HCT116 (cell line): ENCODE data around the gene PADI3. TPM values are rescaled to one million over a fixed set of nuclear protein-coding genes. Genes with fewer than 3 reads are reported as not detected.

ENCODE experiments used
- ATAC-seq: fragments of 200-7000 bp; cut with Tn5 transposase; 2 replicates; pipeline ENCODE4 v1.9.1; 2020; ENCODE audit warnings: mild to moderate bottlenecking, moderate library complexity
- BruUV-seq: library from RNA; stranded (reverse); fragments of 400-500 nt; replicated peaks from 2 replicates; lab custom pipeline; 2021; lab: Mats Ljungman, UMichigan
- CTCF ChIA-PET: fragments of 300-600 bp; sonication (Branson Sonifier 250); formaldehyde crosslinking; loops from one replicate; lab custom pipeline; 2021; ENCODE audit warnings: antibody characterized with exemption; lab: Charles Lee
- POLR2A ChIA-PET: fragments of 300-600, 350-600 bp; sonication (Branson Sonifier 250); formaldehyde crosslinking; loops from one replicate; lab custom pipeline; 2021; ENCODE audit warnings: antibody characterized with exemption; lab: Charles Lee
- RAD21 ChIA-PET, 2 experiments: fragments of 300-600 bp; sonication (Branson Sonifier 250); formaldehyde crosslinking; loops; one replicate each; lab custom pipeline; 2023; ENCODE audit warnings: low total read pairs in 2 of 2; ENCODE audit not compliant: uncharacterized antibody in 2 of 2, unreplicated experiment in 2 of 2, low non-redundant PET in 1 of 2; lab: Charles Lee
- DNase-seq: peaks from one replicate; pipeline ENCODE4 v3.0.0-alpha.2; 2010; ENCODE audit warnings: low read depth, low spot score
- H2AFZ ChIP-seq: fragments of 200-600 bp; shearing (Covaris generic), sonication (generic); 2 replicates; pipeline ENCODE4 v1.6.1; 2017; ENCODE audit warnings: low read depth, mixed run types, mixed read lengths, antibody characterized with exemption, low read length; ENCODE audit not compliant: poor library complexity, severe bottlenecking
- H3K27ac ChIP-seq: 2 replicates; pipeline ENCODE4 v1.5.1; 2012; ENCODE audit warnings: low read depth, low read length
- H3K27me3 ChIP-seq: fragments of 200-600 bp; sonication (generic); 2 replicates; pipeline ENCODE4 v1.6.1; 2016; ENCODE audit warnings: mixed run types, low read length, mixed read lengths; ENCODE audit not compliant: insufficient read depth
- H3K36me3 ChIP-seq, 2 experiments: fragments of 200-500 bp in 1 of 2; fragments of 200-600 bp in 1 of 2; sonication (Bioruptor generic) in 1 of 2; sonication (generic) in 1 of 2; 2 replicates each; pipeline versions ENCODE4 v1.5.1 to v1.6.1; 2014 to 2016; ENCODE audit warnings: low read length in 2 of 2, inconsistent platforms in 1 of 2, mixed read lengths in 1 of 2, mixed run types in 1 of 2; ENCODE audit not compliant: insufficient read depth in 2 of 2, control insufficient read depth in 1 of 2
- H3K4me1 ChIP-seq, 2 experiments: fragments of 200-600 bp in 1 of 2; sonication (generic) in 1 of 2; 2 replicates each; pipeline versions ENCODE4 v1.5.1 to v1.6.1; 2012 to 2017; ENCODE audit warnings: low read length in 2 of 2, inconsistent platforms in 1 of 2, mild to moderate bottlenecking in 1 of 2, mixed read lengths in 1 of 2, mixed run types in 1 of 2, moderate library complexity in 1 of 2; ENCODE audit not compliant: insufficient read depth in 2 of 2, control insufficient read depth in 1 of 2
- H3K4me2 ChIP-seq: fragments of 200-600 bp; sonication (generic); 2 replicates; pipeline ENCODE4 v1.6.1; 2017; ENCODE audit warnings: mixed run types, low read length, mixed read lengths
- H3K4me3 ChIP-seq, 2 experiments: fragments of 200-600 bp in 1 of 2; sonication (generic) in 1 of 2; replicated peaks in 1 of 2; 2 replicates each; pipeline ENCODE4 v1.5.1; 2011 to 2016; ENCODE audit warnings: low read length in 2 of 2, control low read depth in 1 of 2, low read depth in 1 of 2, mild to moderate bottlenecking in 1 of 2, mixed read lengths in 1 of 2, mixed run types in 1 of 2
- H3K79me2 ChIP-seq: fragments of 200-600 bp; sonication (generic); 2 replicates; pipeline ENCODE4 v1.6.1; 2017; ENCODE audit warnings: mild to moderate bottlenecking, mixed run types, low read length, moderate library complexity, mixed read lengths; ENCODE audit not compliant: insufficient read depth
- H3K9ac ChIP-seq: fragments of 200-600 bp; sonication (generic); 2 replicates; pipeline ENCODE4 v1.6.1; 2016; ENCODE audit warnings: low read length, mixed read lengths
- H3K9me2 ChIP-seq: fragments of 200-600 bp; sonication (generic), shearing (Covaris generic); 2 replicates; pipeline ENCODE4 v1.6.1; 2017; ENCODE audit warnings: mixed run types, mild to moderate bottlenecking, moderate library complexity; ENCODE audit not compliant: insufficient read depth
- H3K9me3 ChIP-seq, 2 experiments: fragments of 200-500 bp in 1 of 2; fragments of 200-600 bp in 1 of 2; sonication (Bioruptor generic) in 1 of 2; sonication (generic) in 1 of 2; 2 replicates each; pipeline ENCODE4 v1.6.1; 2014 to 2017; ENCODE audit warnings: low read length in 2 of 2, mixed read lengths in 2 of 2, inconsistent platforms in 1 of 2, low read depth in 1 of 2, mild to moderate bottlenecking in 1 of 2, mixed run types in 1 of 2, moderate library complexity in 1 of 2; ENCODE audit not compliant: control insufficient read depth in 1 of 2, insufficient read depth in 1 of 2
- H4K20me1 ChIP-seq: fragments of 200-600 bp; sonication (generic), shearing (Covaris generic); 2 replicates; pipeline ENCODE4 v1.6.1; 2017; ENCODE audit warnings: mixed run types, mild to moderate bottlenecking, moderate library complexity; ENCODE audit not compliant: insufficient read depth
- ELF1 ChIP-seq: IDR thresholded peaks from 2 replicates; pipeline ENCODE4 v1.6.1; 2012; ENCODE audit warnings: low read depth, borderline replicate concordance
- SP1 ChIP-seq: IDR thresholded peaks from 2 replicates; pipeline ENCODE4 v1.6.1; 2012; ENCODE audit warnings: low read depth
- SRF ChIP-seq: IDR thresholded peaks from 2 replicates; pipeline ENCODE4 v1.6.1; 2012; ENCODE audit warnings: low read depth
- TCF7L2 ChIP-seq: IDR thresholded peaks from 2 replicates; pipeline ENCODE4 v1.7.0; 2011; ENCODE audit warnings: borderline replicate concordance, inconsistent platforms; ENCODE audit not compliant: insufficient read depth, insufficient read length; ENCODE audit errors: extremely low read depth
- YY1 ChIP-seq: IDR thresholded peaks from 2 replicates; pipeline ENCODE4 v1.6.1; 2011; ENCODE audit warnings: low read length, low read depth, moderate library complexity, mild to moderate bottlenecking; ENCODE audit not compliant: insufficient replicate concordance; ENCODE audit errors: extremely low read depth
- ZFX ChIP-seq: fragments of 450-650 bp; IDR thresholded peaks from 2 replicates; pipeline ENCODE4 v1.6.1; 2017
- ZNF274 ChIP-seq: fragments of 200-500 bp; sonication (Bioruptor generic); IDR thresholded peaks from 2 replicates; pipeline ENCODE4 v1.6.1; 2014; ENCODE audit warnings: mild to moderate bottlenecking, low read depth, low read length, inconsistent platforms
- intact Hi-C: fragments of 100-400 bp; cut with micrococcal nuclease; formaldehyde crosslinking; loops from 2 replicates; pipeline ENCODE4 v1.10.0; 2022
- total RNA-seq: library from RNA; stranded (reverse); gene quantifications from one replicate; pipeline ENCODE4 v1.2.1, GENCODE V29; 2021; ENCODE audit not compliant: unreplicated experiment
- TF ChIP-seq, protein P1 (sequence below): IDR thresholded peaks from 2 replicates; pipeline ENCODE4 v1.6.1; 2011; ENCODE audit warnings: mild to moderate bottlenecking, low read length, moderate library complexity; ENCODE audit not compliant: insufficient replicate concordance; ENCODE audit errors: extremely low read depth

Gene PADI3
- total RNA-seq, 1 experiment from 2014 or later, result 0.93 TPM

DNA sequence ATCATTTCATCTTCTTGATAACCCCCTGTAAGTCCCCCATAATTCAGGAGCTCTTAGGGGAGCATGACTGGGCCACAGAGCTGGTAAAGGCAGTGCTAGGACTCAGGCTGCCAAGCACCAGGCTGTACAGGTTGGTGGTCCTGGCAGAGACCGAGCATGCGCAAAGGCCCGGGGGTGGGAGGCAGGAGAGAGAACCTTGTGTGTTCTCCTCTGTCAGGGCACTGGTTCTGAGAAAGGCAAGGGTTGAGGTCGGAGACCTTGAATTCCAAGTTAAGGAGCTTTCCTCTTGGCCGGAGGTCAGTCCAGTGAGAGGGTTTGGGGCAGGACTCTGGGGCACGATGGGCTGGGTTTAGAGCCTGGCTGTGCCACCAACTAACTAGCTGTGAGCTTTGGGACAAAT is 23.2 kb downstream of the PADI3 start:
- TF ChIP-seq, protein P1, sequence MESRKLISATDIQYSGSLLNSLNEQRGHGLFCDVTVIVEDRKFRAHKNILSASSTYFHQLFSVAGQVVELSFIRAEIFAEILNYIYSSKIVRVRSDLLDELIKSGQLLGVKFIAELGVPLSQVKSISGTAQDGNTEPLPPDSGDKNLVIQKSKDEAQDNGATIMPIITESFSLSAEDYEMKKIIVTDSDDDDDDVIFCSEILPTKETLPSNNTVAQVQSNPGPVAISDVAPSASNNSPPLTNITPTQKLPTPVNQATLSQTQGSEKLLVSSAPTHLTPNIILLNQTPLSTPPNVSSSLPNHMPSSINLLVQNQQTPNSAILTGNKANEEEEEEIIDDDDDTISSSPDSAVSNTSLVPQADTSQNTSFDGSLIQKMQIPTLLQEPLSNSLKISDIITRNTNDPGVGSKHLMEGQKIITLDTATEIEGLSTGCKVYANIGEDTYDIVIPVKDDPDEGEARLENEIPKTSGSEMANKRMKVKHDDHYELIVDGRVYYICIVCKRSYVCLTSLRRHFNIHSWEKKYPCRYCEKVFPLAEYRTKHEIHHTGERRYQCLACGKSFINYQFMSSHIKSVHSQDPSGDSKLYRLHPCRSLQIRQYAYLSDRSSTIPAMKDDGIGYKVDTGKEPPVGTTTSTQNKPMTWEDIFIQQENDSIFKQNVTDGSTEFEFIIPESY, result no peak
- TF ChIP-seq TCF7L2 (no peak), ELF1 (no peak)
- TF ChIP-seq, all 23 proteins: peak for 0
- no peaks in the 10 kb centered on the region for H3K79me2 ChIP-seq
- no peak overlapping the region for H2AFZ ChIP-seq
- peaks cover 0 to 12% of the 10 kb centered on the region in 2 experiments; a peak in 2 of 4 replicates for H3K4me1 ChIP-seq
- no peak for ATAC-seq
- H3K9me2 ChIP-seq, result no peaks in the 10 kb centered on the region
- no peak for DNase-seq
- no peak overlapping the region for H3K4me3 ChIP-seq
- H3K9me3 ChIP-seq, result no peaks in the 10 kb centered on the region
- ChIA-PET POLR2A (no interaction called here), CTCF (interaction anchor here (1.2 kb wide), 1 partner anchor 146 kb away, joined by 3 read pairs; no protein-coding TSS in a partner anchor), RAD21 (no interaction called here)
- BruUV-seq, result no TSS peak
- no peak overlapping the region for H3K27ac ChIP-seq
- no peak overlapping the region for H3K4me2 ChIP-seq
- H3K36me3 ChIP-seq, result no peaks in the 10 kb centered on the region
- no peaks in the 10 kb centered on the region for H4K20me1 ChIP-seq
- H3K9ac ChIP-seq, result no peak overlapping the region
- intact Hi-C loops, result loop anchor here (5.0 kb wide), 1 partner anchor 210 kb away; no protein-coding TSS in a partner anchor
- no peaks in the 10 kb centered on the region for H3K27me3 ChIP-seq

DNA sequence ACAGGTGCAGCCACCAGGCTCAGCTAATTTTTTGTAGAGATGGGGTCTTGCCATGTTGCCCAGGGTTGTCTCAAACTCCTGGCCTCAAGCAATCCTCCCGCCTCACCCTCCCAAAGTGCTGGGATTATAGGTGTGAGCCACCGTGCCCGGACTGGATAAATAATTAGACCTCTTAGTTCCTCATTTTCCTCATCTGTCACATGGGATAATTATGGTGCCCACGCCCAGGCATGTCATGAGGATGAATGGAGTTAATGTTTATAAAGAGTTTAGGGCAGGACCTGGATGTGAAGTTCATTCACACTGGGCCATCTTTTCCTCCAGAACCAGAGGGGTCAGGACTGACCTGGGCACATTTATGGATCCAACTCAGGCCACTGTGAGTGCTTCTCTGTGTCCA is 23.7 kb downstream of the PADI3 start:
- Histone ChIP-seq H3K79me2 (no peaks in the 10 kb centered on the region), H2AFZ (no peak overlapping the region), H3K9me3 (no peaks in the 10 kb centered on the region), H3K4me3 (no peak overlapping the region), H3K9ac (no peak overlapping the region), H3K9me2 (no peaks in the 10 kb centered on the region), H3K4me1 (peaks cover 0 to 12% of the 10 kb centered on the region in 2 experiments; a peak in 2 of 4 replicates), H3K27me3 (no peaks in the 10 kb centered on the region), H3K36me3 (no peaks in the 10 kb centered on the region), H4K20me1 (no peaks in the 10 kb centered on the region), H3K4me2 (no peak overlapping the region), H3K27ac (no peak overlapping the region)
- intact Hi-C loops, result loop anchor here (5.0 kb wide), 1 partner anchor 210 kb away; no protein-coding TSS in a partner anchor
- RAD21 ChIA-PET, result no interaction called here
- CTCF ChIA-PET, result interaction anchor here (1.2 kb wide), 1 partner anchor 147 kb away, joined by 3 read pairs; no protein-coding TSS in a partner anchor
- DNase-seq, result no peak
- TF ChIP-seq YY1 (no peak), ZFX (no peak), SRF (no peak), ELF1 (no peak), SP1 (no peak), ZNF274 (no peak)
- BruUV-seq, result no TSS peak
- no peak for ATAC-seq
- POLR2A ChIA-PET, result no interaction called here
